Activated CD4-positive, alpha-beta T cell treated with anti-CD3 and anti-CD28 coated beads, Interleukin-2, amount 50 U/mL, for 16 hours (primary cell): Measurements from ENCODE around the gene CRTC2.
"Not testable (repeated sequence)": the region's sequence is repeated elsewhere in the genome, so short reads cannot be mapped to it uniquely, and the experiment has no call there.

Source experiments
- DNase-seq: peaks from one replicate; pipeline ENCODE4 v3.0.0-alpha.2; 2020

CRTC2 gene, protein sequence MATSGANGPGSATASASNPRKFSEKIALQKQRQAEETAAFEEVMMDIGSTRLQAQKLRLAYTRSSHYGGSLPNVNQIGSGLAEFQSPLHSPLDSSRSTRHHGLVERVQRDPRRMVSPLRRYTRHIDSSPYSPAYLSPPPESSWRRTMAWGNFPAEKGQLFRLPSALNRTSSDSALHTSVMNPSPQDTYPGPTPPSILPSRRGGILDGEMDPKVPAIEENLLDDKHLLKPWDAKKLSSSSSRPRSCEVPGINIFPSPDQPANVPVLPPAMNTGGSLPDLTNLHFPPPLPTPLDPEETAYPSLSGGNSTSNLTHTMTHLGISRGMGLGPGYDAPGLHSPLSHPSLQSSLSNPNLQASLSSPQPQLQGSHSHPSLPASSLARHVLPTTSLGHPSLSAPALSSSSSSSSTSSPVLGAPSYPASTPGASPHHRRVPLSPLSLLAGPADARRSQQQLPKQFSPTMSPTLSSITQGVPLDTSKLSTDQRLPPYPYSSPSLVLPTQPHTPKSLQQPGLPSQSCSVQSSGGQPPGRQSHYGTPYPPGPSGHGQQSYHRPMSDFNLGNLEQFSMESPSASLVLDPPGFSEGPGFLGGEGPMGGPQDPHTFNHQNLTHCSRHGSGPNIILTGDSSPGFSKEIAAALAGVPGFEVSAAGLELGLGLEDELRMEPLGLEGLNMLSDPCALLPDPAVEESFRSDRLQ

DNA sequence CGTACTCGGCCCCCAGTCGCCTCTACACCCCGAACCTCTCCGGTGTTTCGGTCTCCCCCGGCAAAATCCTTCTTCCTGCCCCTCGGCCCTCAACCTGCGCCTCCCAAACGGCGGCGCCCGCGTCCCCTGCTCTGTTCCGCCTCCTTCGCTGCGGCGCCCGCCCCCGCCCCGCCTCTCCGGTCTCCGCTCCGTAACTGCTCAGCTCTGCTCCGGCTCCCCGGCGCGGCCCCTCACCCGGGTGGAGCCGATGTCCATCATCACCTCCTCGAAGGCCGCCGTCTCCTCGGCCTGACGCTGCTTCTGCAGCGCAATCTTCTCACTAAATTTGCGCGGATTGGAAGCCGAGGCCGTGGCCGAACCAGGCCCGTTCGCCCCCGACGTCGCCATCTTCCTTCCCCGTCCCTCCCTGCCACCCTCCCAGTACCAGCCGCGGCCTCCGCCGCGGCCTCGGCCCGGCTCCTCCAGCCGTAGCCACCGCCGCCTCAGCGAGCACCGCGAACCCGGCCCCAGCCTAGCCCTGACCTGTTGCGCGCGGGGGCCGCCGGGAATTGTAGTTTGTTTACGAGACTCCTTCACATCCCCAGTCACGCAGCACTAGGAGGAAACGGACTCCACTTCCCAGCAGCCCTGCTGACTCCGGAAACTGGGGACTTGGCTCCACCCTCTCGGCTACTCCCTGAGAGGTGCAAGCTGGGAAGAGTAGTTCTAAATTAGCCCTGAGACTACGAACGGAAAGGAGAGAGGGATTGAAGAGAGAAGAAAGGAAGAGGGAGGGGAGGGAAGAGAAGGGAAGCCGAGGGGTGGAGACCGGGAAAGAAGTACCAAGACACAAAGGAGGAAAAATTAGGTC lies at the start of gene CRTC2:
Gene CRTC2 (minus strand): TSS at position 502 of the 850 bp plus-strand sequence. CDS start 115 bp downstream, at position 387.
- DNase-seq: peak; percentile 99

DNA sequence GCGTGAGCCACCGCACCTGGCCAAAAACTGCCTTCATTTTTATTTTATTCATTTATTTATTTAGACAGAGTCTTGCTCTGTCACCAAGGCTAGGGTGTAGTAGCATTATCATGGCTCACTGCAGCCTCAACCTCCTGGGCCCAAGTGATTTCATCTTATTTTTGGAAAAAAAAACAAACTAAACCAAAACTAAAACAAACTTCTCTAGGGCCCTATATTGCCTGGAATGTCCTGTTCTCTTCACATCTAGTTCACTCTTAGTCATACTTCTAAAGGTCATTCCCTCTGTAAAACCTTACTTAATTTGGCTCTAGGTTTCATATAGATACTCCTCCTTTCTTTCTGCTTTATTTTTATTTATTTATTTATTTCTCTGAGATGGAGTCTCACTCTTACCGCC lies 47.7 kb upstream of the CRTC2 start:
- no peak for DNase-seq

DNA sequence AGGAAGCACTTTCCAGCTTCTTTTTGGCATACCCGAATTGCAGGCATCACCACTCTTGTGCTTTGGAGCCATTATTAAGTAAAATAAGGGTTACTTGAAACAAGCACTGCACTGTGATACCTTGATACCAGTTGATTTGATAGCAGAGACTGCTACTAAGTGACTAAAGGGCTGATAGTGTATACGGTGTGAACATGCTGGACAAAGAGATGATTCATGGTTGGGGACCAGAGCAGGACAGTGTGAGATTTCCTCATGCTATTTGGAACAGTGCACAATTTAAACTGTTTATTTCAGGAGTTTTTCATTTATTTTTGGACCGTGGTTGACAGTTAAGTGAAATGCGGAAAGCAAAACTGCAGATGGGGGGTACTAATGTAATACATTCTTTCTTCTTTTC lies 42.0 kb upstream of the CRTC2 start:
- no peak for DNase-seq

DNA sequence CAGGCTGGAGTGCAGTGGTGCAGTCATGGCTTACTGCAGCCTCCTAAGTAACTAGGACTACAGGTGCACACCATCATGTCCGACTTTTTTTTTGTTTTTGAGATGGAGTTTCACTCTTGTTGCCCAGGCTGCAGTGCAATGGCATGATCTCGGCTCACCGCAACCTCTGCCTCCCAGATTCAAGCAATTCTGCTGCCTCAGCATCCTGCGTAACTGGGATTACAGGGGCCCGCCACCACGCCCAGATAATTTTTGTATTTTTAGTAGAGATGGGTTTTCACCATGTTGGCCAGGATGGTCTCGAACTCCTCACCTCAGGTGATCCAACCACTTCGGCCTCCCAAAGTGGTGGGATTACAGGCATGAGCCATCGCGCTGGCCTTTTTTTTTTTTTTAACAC lies 38.5 kb upstream of the CRTC2 start:
- not testable (repeated sequence) for DNase-seq

DNA sequence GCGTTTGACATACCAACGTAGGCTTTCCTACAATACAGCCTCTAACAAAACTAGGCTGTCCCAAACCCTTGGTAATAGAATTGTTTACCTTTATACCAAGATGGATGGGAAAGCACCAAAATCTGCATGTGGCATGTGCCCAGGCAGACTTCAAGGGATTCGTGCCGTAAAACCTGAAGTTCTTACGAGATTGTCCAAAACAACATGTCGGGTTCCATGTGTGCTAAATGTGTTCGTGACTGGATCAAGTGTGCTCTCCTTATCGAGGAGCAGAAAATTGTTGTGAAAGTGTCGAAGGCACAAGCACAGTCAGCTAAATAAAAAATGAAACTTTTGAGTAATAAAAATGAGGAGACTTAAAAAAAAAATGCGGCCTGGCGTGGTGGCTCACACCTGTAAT lies 37.2 kb upstream of the CRTC2 start:
- DNase-seq: no peak

DNA sequence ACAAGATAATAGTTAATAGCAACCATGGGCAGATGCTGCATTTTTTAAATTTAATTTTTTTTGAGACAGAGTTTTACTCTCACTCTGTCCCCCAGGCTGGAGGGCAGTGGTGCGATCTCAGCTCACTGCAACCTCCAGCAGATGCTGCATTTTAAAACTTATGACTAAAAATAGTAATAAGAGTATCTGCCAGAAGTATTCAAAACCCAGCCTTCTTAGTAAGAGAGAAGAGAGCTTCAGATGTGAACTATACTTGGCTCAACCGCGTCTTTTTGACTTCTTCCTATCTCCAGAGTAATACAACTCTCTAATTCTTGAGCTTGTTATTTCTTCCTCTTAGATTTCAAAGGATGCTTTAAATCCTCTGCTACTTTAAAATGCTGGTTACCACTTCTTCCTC lies 36.8 kb upstream of the CRTC2 start:
- DNase-seq: no peak

DNA sequence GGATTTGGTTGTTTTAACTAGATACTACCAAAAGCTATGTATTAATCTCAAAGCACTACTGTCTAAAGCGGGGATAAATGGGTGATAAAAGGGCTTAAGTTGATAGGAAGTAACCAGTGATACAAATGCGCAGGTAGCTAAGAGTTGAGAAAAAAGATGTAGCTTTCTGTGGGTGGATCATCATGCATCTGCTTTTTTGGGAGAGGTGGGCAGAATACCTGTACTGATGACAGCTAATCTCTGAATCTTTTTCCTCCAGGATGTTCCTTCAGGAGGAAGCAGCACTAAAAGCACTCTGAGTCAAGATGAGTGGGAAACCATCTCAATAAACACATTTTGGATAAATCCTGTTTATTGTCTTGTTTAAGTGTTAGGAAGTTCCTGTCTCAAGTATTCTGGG lies 33.4 kb upstream of the CRTC2 start:
- no peak for DNase-seq

DNA sequence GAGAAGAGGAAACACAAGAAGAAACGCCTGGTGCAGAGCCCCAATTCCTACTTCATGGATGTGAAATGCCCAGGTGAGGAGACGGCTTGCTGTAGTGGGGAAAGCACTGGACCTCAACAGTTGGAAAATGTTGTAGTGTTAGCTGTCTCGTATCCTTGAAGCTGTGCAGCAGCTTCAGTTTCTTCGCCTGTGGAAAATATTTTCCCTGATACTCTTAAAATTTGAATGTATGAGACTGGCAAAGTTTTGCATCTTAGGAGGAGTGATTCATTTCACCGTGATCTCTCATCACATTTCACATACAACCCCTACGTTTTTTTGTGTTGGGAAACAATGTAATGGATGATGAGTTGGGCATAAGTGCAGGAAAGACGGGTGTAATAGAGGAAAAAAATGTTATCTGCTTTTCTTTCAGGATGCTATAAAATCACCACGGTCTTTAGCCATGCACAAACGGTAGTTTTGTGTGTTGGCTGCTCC lies 32.8 kb upstream of the CRTC2 start:
- no peak for DNase-seq

DNA sequence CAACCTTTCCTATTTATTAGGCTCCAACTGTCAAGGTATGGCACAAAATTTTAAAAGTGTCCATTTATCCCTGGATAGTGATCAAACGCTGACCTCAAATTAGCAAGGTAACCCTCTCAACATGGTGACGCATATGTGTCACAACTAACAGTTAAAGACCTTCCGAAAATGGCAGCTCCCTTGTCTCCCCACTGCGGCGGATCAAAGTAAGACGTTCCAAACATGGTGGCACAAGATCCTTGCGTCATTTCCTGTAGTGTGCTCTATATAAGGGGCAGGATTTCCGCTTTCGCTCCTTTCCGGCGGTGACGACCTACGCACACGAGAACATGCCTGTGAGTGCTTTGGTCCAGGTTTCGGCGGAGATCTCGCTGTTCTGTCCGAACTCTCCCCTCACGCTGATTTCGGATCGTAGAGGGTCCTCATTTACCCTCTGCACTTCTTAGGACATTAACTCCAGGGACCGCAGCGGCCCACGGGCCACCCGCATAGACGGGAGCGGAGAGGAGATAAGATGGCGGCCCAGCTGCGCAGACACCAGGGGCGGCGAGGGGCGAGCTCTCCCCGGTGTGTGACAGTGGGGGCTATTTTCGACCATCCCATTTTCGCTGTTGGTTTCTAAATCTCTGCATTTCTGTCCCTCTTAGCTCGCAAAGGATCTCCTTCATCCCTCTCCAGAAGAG lies 32.2 kb upstream of the CRTC2 start, which contains the start of gene RPS27:
Gene RPS27 (plus strand): TSS at position 295 of the 683 bp plus-strand sequence. CDS start 35 bp downstream, at position 330.
- DNase-seq: peak; percentile 97

DNA sequence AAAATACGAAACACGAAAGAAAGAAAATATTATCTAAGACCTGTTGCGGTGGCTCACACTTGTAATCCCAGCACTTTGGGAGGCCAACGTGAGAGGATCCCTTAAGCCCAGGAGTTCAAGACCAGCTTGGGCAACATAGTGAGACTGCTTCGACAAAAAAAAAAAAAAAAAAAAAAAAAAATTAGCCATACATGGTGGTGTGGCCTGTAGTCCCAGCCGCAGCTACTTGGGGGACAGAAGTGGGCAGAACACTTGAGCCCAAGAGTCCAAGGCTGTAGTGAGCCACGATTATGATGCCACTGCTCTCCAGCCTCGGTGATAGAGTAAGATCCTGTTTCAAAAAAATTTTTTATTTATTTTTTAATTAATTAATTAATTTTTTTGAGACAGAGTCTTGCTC lies 29.2 kb upstream of the CRTC2 start:
- no peak for DNase-seq

DNA sequence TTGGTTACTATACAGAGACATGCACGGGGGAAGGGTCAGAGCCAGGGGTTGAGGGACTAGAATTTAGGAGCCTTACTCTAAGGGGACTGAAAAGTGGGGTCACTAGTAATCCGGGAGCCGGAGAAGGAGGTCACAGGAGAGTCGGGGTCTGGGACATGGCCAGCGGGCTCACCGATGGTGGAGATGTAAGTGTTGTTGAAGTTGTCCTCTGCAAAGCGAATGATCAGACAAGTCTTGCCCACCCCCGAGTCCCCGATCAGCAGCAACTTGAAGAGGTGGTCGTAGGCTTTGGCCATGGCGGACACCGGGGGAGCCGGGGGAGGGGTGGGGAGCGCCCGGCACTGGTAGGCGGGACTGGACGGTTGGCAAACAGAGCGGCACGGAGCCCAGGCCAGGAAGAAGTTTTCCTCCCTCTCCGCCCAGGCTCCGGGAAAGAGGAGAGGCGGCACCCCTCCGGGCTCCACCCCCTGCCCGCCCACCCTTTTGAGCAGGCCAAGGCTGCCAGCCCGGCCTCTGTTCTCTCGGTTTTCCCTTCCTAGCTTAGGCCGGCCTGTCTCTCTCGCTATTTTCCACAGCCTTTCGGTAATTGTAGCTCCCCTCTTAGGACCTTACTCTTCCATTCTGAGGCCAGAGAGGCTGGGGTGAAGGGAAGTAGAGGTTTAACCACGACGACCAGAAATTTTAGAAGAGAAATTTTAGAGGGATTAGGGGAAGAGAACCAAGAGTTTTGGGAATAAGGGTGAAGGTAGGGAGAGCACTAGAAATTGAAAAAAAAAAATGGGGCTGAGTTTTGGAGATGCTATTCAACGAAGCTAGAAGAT lies 27.7 kb upstream of the CRTC2 start, which contains the start of gene RAB13:
Gene RAB13 (minus strand): TSS at position 399 of the 821 bp plus-strand sequence. CDS start 103 bp downstream, at position 296.
- no peak for DNase-seq

DNA sequence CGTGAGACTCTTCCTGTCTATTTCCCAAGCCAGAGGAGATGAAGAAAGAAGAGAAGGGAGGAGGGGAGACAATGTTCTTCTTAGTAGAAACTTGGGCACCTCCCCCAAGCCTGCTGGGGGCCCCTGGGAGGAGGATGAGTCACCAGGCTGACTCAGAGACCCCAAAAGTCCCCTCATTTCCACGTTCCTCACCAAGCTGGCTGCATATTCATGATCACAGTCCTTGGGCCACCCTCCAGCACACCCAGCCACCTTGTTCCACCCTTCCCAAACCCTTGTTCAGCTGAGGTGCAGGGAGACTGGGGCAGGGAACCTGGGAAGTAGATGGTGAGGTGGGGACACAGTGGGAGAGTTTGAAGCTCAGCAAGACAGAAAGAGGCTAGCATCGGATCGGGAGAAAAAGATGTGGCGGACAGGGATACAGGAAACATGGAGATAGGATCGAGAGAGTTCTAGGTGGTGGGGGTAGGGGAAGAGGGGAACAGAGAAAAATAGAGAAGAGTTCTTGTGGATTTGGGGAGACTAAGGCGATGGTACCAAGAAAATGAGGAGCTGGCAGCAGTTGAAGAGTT lies 27.0 kb upstream of the CRTC2 start:
- DNase-seq: no peak

DNA sequence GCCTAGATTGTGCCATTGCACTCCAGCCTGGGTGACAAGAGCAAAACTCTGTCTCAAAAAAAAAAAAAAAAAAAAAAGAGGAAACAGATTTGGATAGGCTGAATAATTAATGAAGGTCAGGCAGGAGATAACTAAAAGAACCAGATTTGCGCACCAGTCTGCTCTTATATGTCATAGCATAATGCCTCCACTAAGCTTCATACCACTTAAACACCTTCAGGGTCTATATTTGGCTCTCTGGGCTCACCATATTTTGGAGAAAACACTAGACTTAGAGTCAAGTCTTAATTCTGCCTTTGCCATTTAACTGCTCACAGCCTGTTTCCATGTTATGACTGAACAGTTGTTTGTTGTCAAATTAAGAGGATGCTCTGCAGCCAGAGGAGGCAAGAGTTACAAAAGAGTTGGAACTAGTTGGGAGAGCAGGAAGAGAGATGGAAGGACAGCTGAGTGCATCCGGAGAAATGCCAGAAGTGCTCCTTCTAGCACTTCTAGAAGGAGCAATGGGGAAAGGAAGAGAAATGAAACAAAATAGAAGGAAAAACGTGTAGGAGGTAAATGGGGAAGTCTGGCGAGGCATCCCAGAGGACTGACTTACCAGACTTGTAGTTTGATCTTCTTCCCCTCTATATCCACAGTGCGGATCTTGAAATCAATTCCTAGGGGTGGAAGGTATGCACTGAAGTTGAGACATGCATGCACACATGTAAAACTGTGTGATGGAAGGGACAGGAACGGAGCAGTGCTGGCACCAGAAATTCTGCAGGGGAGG lies 25.9 kb upstream of the CRTC2 start:
- no peak for DNase-seq

DNA sequence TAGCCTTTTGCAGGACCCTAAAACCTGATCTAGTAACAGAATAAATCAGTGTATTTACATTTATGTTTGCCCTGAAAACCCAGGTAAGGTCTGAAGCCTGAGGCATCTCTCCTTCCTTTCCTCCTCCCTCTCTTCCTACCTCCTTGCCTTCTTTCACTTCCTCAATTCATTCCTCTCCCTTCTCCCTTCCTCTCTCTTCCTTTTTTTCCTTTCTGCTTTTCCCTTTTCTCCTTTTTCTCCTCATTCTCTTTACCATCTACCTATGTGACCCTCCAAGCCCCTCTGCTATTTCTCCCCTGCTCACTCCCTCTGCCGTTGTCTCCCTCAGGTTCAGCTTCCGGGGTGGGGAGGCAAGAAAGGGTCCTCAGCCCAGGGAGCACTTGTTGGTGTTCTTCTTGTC lies 23.3 kb upstream of the CRTC2 start:
- DNase-seq: not testable (repeated sequence)

DNA sequence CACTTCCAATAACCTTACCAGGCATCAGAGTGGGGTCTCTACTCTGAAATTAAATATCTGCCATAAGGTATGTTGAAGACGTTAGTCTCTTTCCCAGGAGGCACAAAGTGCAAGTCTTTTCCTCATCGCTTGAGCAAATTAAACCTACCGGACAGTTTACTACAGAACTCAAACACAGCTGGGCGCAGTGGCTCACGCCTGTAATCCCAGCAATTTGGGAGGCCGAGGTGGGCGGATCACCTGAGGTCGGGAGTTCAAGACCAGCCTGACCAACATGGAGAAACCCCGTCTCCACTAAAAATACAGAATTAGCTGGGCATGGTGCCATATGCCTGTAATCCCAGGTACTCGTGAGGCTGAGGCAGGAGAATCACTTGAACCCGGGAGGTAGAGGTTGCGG lies 20.7 kb upstream of the CRTC2 start:
- DNase-seq: not testable (repeated sequence)

DNA sequence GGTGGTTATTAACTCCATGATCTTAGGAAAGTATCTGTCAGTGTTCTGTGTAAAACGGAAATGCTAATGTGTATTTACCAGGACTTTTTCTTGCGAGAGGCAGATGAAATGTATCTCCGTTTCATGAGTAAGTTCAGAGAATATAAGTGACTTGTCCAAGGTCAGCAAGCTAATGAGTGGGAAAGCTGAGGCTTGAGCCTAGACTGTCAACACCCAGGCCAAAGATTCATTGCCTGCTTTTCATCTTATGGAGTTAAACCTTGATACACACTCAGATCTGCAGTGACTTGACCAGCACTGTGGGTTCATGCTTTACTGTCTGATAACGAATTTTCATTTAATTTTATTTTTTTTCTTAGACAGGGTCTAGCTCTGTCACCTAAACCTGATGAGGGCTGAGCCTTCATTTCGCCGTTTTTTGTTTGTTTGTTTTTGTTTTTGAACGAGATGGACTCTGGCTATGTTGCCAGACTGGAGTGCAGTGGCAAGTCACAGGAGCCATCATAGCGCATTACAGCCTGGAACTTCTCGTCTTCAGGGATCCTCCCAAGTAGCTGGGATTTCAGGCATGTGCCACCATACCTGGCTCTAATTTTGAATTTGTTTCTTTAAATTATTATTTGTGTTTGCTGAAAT lies 20.0 kb upstream of the CRTC2 start:
- DNase-seq: no peak

DNA sequence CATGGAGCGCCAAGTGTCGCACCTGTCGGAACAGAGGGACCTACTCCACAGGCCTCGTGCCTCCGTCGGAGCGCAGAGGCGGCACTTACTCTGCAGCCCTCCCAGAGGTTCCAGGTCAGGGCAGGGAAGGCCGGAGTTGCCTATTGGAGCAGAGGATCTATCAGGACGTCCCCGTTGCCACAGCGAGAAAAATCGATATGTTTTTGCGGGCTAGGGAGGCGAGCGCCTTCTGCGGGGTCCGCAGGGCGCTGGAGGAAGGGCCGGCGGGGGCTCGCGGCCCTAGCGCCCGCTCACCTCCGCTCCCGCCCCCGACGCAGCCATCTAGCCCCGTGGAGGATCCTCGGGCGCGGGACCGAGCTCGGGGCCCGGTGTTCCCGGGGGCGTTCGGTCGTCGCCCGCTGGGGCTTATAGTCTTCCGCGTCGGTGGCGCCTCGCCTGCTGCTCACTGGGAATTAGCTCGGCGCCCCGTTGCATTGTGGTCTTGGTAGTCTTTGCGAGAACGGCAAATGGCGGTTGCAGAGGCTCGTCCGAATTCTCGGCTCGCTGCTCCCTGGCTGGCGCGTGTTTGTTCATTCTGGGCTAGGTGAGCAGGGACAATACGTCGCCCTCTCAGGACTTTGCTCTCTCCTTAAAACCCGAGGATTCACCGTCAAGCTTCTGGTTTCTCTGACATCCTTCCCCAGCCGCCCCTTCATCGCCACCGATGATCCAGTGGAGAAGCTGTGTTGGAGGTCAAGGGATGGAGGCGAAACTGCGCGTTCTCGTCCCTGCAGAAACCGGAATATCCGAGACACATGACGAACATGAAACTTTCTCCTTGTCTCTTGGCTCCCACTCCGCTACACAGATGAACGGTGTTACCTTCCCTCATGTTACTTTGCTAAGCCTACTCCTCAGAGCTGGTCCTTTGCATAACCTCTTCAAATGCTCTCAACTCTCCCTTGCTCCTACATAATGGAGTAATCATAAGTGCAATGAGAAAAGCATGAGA lies 19.1 kb upstream of the CRTC2 start, which contains the start of gene JTB:
Gene JTB (minus strand): TSS at position 425 of the 991 bp plus-strand sequence. CDS start 422 bp downstream, at position 3.
- DNase-seq: peak; percentile 90

DNA sequence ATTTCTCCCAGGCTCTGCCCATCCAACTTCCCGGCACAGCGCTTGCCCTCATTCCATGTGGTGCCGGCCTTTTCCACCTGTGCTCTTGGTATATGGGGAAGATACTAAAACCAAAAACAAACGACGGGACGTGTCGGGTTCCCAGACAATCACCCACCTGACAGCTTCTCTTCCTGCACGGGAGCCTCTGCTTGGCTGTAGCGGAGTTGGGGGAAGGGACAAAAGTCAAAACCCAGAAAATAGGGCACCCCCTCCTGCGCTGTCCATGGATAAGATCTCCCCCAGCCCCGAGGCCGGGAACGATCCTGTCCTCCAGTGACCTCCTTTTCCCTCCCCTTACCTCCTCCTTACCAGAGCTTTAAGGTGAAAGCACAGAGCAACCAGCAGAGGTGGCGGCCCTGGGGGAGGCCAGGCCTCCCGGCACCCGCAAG lies 18.4 kb upstream of the CRTC2 start:
- no peak for DNase-seq
